Stomach smooth muscle (tissue), 2 donors: ENCODE data around the gene PODN.

ENCODE experiments used
- H3K27ac ChIP-seq: one replicate; pipeline ENCODE4 v1.7.0; 2013; ENCODE audit warnings: mild to moderate bottlenecking, low read length, inconsistent platforms
- H3K27me3 ChIP-seq, 2 donors: one replicate each; pipeline ENCODE4 v1.7.0; 2013; ENCODE audit warnings: low read length in 2 of 2; ENCODE audit not compliant: insufficient read depth in 2 of 2, control insufficient read depth in 1 of 2
- H3K36me3 ChIP-seq, 2 donors: one replicate each; pipeline ENCODE4 v1.7.0; 2013; ENCODE audit warnings: low read length in 2 of 2; ENCODE audit not compliant: control insufficient read depth in 2 of 2, insufficient read depth in 2 of 2
- H3K4me1 ChIP-seq: one replicate; pipeline ENCODE4 v1.7.0; 2013; ENCODE audit warnings: low read length; ENCODE audit not compliant: control insufficient read depth, insufficient read depth
- H3K4me3 ChIP-seq, 2 donors: one replicate each; pipeline ENCODE4 v1.7.0; 2013; ENCODE audit warnings: low read length in 2 of 2
- H3K9ac ChIP-seq, 2 donors: one replicate each; pipeline ENCODE4 v1.7.0; 2013; ENCODE audit warnings: low read length in 2 of 2, mild to moderate bottlenecking in 1 of 2
- H3K9me3 ChIP-seq, 2 donors: one replicate each; pipeline ENCODE4 v1.7.0; 2013; ENCODE audit warnings: low read length in 2 of 2; ENCODE audit not compliant: control insufficient read depth in 2 of 2
- donor health status: healthy.
- donor health status: Pancreatic carcinoma.

PODN gene

GRCh38 chr1:53134042-53134485 lies 72.1 kb downstream of the PODN start:
- Histone ChIP-seq H3K4me3 (no peak overlapping the region), H3K36me3 (no peaks in the 10 kb centered on the region), H3K9ac (no peak overlapping the region), H3K27ac (peak overlapping the region; percentile 96), H3K27me3 (no peaks in the 10 kb centered on the region), H3K9me3 (peaks cover 0 to 5% of the 10 kb centered on the region in 2 donors), H3K4me1 (peaks cover 49% of the 10 kb centered on the region)
